Esophagus muscularis mucosa (tissue), 3 donors: ENCODE data around the gene MARCO.

ENCODE experiments used
- CTCF ChIP-seq, 3 experiments: fragments of 200-600 bp in 2 of 3; fragments of 450-650 bp in 1 of 3; sonication (generic) in 2 of 3; IDR thresholded peaks; one replicate each; pipeline ENCODE4 v1.5.1; 2017 to 2019; ENCODE audit warnings: antibody characterized with exemption in 3 of 3, mild to moderate bottlenecking in 2 of 3, moderate library complexity in 1 of 3
- POLR2AphosphoS5 ChIP-seq, 2 donors: sonication (generic); formaldehyde crosslinking; IDR thresholded peaks; one replicate each; pipeline ENCODE4 v1.6.1; 2017; ENCODE audit warnings: antibody characterized with exemption in 2 of 2

- TF ChIP-seq POLR2AphosphoS5 (IDR thresholded peaks at IDR 0.05) (no peak), CTCF (IDR thresholded peaks at IDR 0.05) (no peak)
Measured at GRCh38 chr2:118978064-118978463, 36.1 kb downstream of the MARCO start.
